ACC112 (cell line): ENCODE results near the gene NAGK.
A peak's percentile ranks its signal among the peaks of the same experiment; 100 is the strongest.
"Not testable (repeated sequence)": the region's sequence is repeated elsewhere in the genome, so short reads cannot be mapped to it uniquely, and the experiment has no call there.

Experiments
- H2AFZ ChIP-seq: fragments of 200-600 bp; sonication (generic); one replicate; pipeline ENCODE4 v1.6.0; 2017; ENCODE audit warnings: antibody characterized with exemption, low read length; ENCODE audit not compliant: unreplicated experiment
- H3K27ac ChIP-seq: fragments of 200-600 bp; sonication (generic); 2 replicates; pipeline ENCODE4 v1.5.1; 2014; ENCODE audit warnings: low read depth, mild to moderate bottlenecking, antibody characterized with exemption, low read length, moderate library complexity
- H3K27me3 ChIP-seq: fragments of 200-600 bp; sonication (generic); 2 replicates; pipeline ENCODE4 v1.6.1; 2014; ENCODE audit warnings: mild to moderate bottlenecking, antibody characterized with exemption, low read length, moderate library complexity, mixed read lengths; ENCODE audit not compliant: insufficient read depth
- H3K36me3 ChIP-seq: fragments of 200-600 bp; sonication (generic); 2 replicates; pipeline ENCODE4 v1.6.1; 2016; ENCODE audit warnings: mild to moderate bottlenecking, antibody characterized with exemption, low read length, moderate library complexity, mixed read lengths; ENCODE audit not compliant: insufficient read depth
- H3K4me1 ChIP-seq: fragments of 200-600 bp; sonication (generic); one replicate; pipeline ENCODE4 v1.6.1; 2016; ENCODE audit warnings: low read length, mixed read lengths; ENCODE audit not compliant: insufficient read depth, unreplicated experiment, control insufficient read depth
- H3K4me3 ChIP-seq: fragments of 200-600 bp; sonication (generic); 2 replicates; pipeline ENCODE4 v1.5.1; 2014; ENCODE audit warnings: mild to moderate bottlenecking, low read depth, low read length
- H3K79me2 ChIP-seq: fragments of 200-600 bp; sonication (generic); one replicate; pipeline ENCODE4 v1.6.0; 2016; ENCODE audit warnings: low read length; ENCODE audit not compliant: control insufficient read depth, unreplicated experiment, insufficient read depth

The NAGK gene

DNA sequence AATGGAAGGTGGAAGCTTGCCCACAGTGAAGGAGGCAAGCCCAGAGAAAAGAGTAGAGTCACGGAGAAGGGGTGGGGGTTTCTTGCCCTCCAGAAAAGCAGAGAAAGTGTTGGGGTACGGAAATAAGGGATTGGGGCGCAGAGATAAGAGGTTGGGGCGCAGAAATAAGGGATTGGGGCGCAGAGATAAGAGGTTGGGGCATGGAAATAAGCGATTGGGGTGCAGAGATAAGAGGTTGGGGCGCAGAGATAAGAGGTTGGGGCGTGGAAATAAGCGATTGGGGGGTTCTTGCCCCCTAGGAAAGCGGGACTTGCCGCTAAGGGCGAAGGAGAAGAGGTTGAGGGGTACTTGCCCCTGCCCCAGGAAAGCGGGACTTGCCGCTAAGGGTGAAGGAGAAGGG is 21.0 kb downstream of the NAGK start:
- H3K4me3 ChIP-seq, H3K36me3 ChIP-seq, H3K27me3 ChIP-seq, H3K4me1 ChIP-seq, H3K79me2 ChIP-seq, H2AFZ ChIP-seq, H3K27ac ChIP-seq: not testable (repeated sequence)

GRCh38 chr2:71091808-71092207 is 23.4 kb downstream of the NAGK start:
- H3K79me2 ChIP-seq, H3K4me1 ChIP-seq, H3K27me3 ChIP-seq, H3K4me3 ChIP-seq, H2AFZ ChIP-seq, H3K36me3 ChIP-seq, H3K27ac ChIP-seq: not testable (repeated sequence)

DNA sequence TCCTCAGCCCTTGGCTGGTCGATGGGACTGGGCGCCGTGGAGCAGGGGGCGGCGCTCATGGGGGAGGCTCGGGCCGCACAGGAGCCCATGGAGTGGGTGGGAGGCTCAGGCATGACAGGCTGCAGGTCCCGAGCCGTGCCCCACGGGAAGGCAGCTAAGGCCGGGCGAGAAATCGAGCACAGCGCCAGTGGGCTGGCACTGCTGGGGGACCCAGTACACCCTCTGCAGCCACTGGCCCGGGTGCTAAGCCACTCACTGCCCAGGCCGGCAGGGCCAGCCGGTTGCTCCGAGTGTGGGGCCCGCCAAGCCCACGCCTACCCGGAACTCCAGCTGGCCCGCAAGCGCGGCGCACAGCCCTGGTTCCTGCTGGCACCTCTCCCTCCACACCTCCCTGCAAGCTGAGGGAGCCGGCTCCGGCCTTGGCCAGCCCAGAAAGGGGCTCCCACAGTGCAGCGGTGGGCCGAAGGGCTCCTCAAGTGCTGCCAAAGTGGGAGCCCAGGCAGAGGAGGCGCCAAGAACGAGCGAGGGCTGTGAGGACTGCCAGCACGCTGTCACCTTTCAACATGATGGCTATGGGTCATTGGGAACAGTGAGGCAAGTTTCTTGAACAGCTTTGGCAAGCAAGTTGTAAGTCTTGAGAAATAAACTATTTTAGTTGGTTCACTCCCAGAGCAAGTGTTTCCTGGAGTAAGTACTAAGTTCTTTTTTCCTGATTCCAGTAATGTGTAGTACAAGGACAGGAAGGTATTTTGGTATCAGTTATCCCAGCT is 24.2 kb downstream of the NAGK start:
- H3K27ac ChIP-seq, H3K27me3 ChIP-seq, H2AFZ ChIP-seq, H3K79me2 ChIP-seq, H3K36me3 ChIP-seq, H3K4me1 ChIP-seq, H3K4me3 ChIP-seq: not testable (repeated sequence)

DNA sequence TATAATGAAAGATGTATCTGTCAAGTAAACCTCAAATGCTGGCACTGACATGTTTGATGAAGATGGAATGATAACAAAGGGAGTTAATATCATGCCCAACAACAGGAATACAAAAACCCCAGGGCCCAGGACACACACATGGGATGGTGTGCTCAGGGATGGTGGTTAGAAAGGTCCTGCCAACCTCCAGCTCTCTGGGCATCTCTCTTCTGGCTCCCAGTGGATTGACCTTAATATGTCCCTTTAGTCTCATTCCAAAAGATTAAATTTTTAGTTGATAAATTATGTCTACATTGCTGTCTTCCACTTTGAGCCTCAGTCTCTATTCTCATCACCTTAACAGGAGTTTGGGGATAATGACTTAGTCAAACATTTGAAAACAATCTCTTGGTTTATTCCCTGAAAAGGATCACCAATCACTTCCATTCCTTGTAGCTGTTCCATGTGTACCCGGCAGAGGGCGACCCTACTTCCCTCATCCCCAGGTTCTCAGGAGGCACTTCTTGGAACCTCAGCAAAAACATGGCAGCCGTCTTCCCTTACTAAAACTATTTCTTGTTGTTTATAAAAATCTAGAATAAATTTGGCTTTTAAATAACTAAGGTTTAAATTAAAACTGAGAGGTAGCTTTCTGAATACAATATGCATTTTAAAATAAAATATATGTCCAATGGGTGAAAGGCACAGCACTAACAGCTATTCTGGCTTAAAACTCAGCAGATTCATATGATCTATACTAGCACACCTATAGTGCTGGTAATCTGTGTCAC is 31.9 kb downstream of the NAGK start:
- Histone ChIP-seq H2AFZ (peak overlapping the region; percentile 96), H3K36me3 (no peaks in the 10 kb centered on the region), H3K4me3 (no peak overlapping the region), H3K27ac (no peak overlapping the region), H3K27me3 (no peaks in the 10 kb centered on the region), H3K79me2 (no peaks in the 10 kb centered on the region), H3K4me1 (peaks cover 11% of the 10 kb centered on the region)

- Histone ChIP-seq H3K4me3 (no peak overlapping the region), H3K27ac (peak overlapping the region; percentile 36; the same call in 1 of the 2 replicates), H3K4me1 (peaks cover 11% of the 10 kb centered on the region), H2AFZ (peak overlapping the region; percentile 1), H3K36me3 (no peaks in the 10 kb centered on the region), H3K27me3 (no peaks in the 10 kb centered on the region), H3K79me2 (no peaks in the 10 kb centered on the region)
Observed at GRCh38 chr2:71101656-71102055, 33.2 kb downstream of the NAGK start.

- H3K4me3 ChIP-seq = no peak overlapping the region
- H3K27me3 ChIP-seq = no peaks in the 10 kb centered on the region
- no peaks in the 10 kb centered on the region for H3K36me3 ChIP-seq
- no peak overlapping the region for H3K27ac ChIP-seq
- peaks cover 11% of the 10 kb centered on the region for H3K4me1 ChIP-seq
- H2AFZ ChIP-seq = no peak overlapping the region
- H3K79me2 ChIP-seq = no peaks in the 10 kb centered on the region
Observed at GRCh38 chr2:71102981-71103681, 34.7 kb downstream of the NAGK start.

DNA sequence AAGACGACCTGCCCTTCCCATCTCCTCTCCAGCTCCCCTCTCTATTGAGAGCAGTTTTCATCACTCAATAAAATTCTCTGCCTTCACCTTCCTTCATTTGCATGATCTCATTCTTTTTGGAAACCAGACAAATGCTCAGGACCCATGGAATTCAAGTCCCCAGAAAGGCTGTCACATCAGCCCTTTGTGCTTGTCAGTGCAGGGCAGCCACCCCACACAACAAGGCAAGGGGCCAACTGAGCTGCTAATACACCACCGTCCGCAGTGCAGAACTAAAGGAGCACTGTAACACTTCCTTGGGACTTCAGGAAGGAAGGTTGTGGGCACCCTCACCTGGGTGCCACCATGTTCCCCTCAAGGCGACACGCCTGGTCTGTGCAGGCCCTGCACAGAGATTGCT is 35.4 kb downstream of the NAGK start:
- no peaks in the 10 kb centered on the region for H3K36me3 ChIP-seq
- no peak overlapping the region for H2AFZ ChIP-seq
- no peak overlapping the region for H3K4me3 ChIP-seq
- no peak overlapping the region for H3K27ac ChIP-seq
- no peaks in the 10 kb centered on the region for H3K79me2 ChIP-seq
- H3K27me3 ChIP-seq = no peaks in the 10 kb centered on the region
- peaks cover 11% of the 10 kb centered on the region for H3K4me1 ChIP-seq

DNA sequence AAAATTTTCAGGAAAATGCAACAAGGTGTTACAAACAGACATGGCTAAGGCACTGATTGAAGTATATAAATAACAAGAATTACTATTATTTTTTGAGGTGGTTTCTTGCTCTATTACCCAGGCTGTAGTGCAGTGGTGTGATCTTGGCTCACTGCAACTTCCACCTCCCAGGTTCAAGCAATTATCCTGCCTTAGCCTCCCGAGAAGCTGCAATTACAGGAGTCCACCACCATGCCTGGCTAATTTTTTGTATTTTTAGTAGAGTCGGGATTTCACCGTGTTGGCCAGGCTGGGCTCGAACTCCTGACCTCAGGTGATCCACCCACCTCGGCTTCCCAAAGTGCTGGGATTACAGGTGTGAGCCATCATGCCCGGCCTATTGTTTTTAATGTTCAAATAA is 38.0 kb downstream of the NAGK start:
- not testable (repeated sequence) for H3K4me3 ChIP-seq, H3K36me3 ChIP-seq, H3K27me3 ChIP-seq, H2AFZ ChIP-seq, H3K79me2 ChIP-seq, H3K4me1 ChIP-seq, H3K27ac ChIP-seq

GRCh38 chr2:71108091-71108490 is 39.6 kb downstream of the NAGK start:
- peaks cover 8% of the 10 kb centered on the region; the same call in 1 of the 2 replicates for H3K36me3 ChIP-seq
- no peaks in the 10 kb centered on the region for H3K79me2 ChIP-seq
- H3K4me3 ChIP-seq = no peak overlapping the region
- no peaks in the 10 kb centered on the region for H3K27me3 ChIP-seq
- no peaks in the 10 kb centered on the region for H3K4me1 ChIP-seq
- H3K27ac ChIP-seq = no peak overlapping the region
- H2AFZ ChIP-seq = no peak overlapping the region

- H3K4me3 ChIP-seq = no peak overlapping the region
- H3K27ac ChIP-seq = no peak overlapping the region
- H3K27me3 ChIP-seq = no peaks in the 10 kb centered on the region
- peaks cover 25% of the 10 kb centered on the region for H3K36me3 ChIP-seq
- no peaks in the 10 kb centered on the region for H3K4me1 ChIP-seq
- H2AFZ ChIP-seq = no peak overlapping the region
- no peaks in the 10 kb centered on the region for H3K79me2 ChIP-seq
Observed at GRCh38 chr2:71113843-71114242, 45.4 kb downstream of the NAGK start.
